SK-N-SH (cell line): Measurements from ENCODE around the gene ABHD2. TPM values are rescaled to one million over a fixed set of nuclear protein-coding genes. Genes with fewer than 3 reads are reported as not detected.

Source experiments
- EP300 ChIP-seq, 2 experiments: IDR thresholded peaks; 2 replicates each; pipeline versions ENCODE4 v1.4.0 to v1.6.1; 2012; ENCODE audit warnings: borderline replicate concordance in 1 of 2, low read depth in 1 of 2, low read length in 1 of 2
- EZH2phosphoT487 ChIP-seq: fragments of 200-600 bp; sonication (generic); IDR thresholded peaks from 2 replicates; pipeline ENCODE4 v1.6.1; 2017; ENCODE audit warnings: low read depth, mixed run types, mild to moderate bottlenecking, antibody characterized with exemption, moderate library complexity, borderline replicate concordance
- FOXJ3 ChIP-seq: sonication (generic); formaldehyde crosslinking; IDR thresholded peaks from 2 replicates; pipeline ENCODE4 v1.5.1; 2020; ENCODE audit warnings: mild to moderate bottlenecking, missing genetic modification reagents
- FOXM1 ChIP-seq: IDR thresholded peaks from 2 replicates; pipeline ENCODE4 v1.4.0; 2012; ENCODE audit warnings: low read depth, mild to moderate bottlenecking
- GABPA ChIP-seq: IDR thresholded peaks from 2 replicates; pipeline ENCODE4 v1.4.0; 2012; ENCODE audit warnings: low read depth, mild to moderate bottlenecking
- JUND ChIP-seq: IDR thresholded peaks from 2 replicates; pipeline ENCODE4 v1.4.0; 2012
- MXI1 ChIP-seq: IDR thresholded peaks from 2 replicates; pipeline ENCODE4 v1.6.1; 2012; ENCODE audit warnings: mild to moderate bottlenecking, low read depth, low read length, improper control_type of control experiment
- NFIC ChIP-seq: IDR thresholded peaks from 2 replicates; pipeline ENCODE4 v1.4.0; 2012; ENCODE audit warnings: borderline replicate concordance
- POLR2AphosphoS5 ChIP-seq: IDR thresholded peaks from 2 replicates; pipeline ENCODE4 v1.6.1; 2012; ENCODE audit warnings: low read depth, low read length
- RAD21 ChIP-seq: IDR thresholded peaks from 2 replicates; pipeline ENCODE4 v1.6.1; 2012; ENCODE audit warnings: mild to moderate bottlenecking, low read length
- RCOR1 ChIP-seq: fragments of 150-350 bp; IDR thresholded peaks from 2 replicates; pipeline ENCODE4 v1.6.1; 2017; ENCODE audit warnings: antibody characterized with exemption, low read length
- RFX5 ChIP-seq: IDR thresholded peaks from 2 replicates; pipeline ENCODE4 v1.6.1; 2012; ENCODE audit warnings: mild to moderate bottlenecking, improper control_type of control experiment, low read length
- SMC3 ChIP-seq: IDR thresholded peaks from 2 replicates; pipeline ENCODE4 v1.6.1; 2012; ENCODE audit warnings: low read depth, low read length, improper control_type of control experiment
- polyA plus RNA-seq, 3 experiments: library from polyadenylated mRNA; depleted of rRNA; stranded (reverse); fragments of >200 nt; gene quantifications; 2 replicates each; pipeline ENCODE4 v1.2.3, GENCODE V29; 2012
- TF ChIP-seq, protein P1 (sequence below): IDR thresholded peaks from 2 replicates; pipeline ENCODE4 v1.4.0; 2012; ENCODE audit warnings: low read depth, borderline replicate concordance
- TF ChIP-seq, protein P2 (sequence below): IDR thresholded peaks from 2 replicates; pipeline ENCODE4 v1.6.1; 2012; ENCODE audit warnings: mild to moderate bottlenecking, low read depth, low read length, moderate library complexity

Gene ABHD2
- polyA plus RNA-seq, 1 of the 3 experiments (the other 2 are of a cell fraction): 19.2 TPM

- TF ChIP-seq, protein P1, sequence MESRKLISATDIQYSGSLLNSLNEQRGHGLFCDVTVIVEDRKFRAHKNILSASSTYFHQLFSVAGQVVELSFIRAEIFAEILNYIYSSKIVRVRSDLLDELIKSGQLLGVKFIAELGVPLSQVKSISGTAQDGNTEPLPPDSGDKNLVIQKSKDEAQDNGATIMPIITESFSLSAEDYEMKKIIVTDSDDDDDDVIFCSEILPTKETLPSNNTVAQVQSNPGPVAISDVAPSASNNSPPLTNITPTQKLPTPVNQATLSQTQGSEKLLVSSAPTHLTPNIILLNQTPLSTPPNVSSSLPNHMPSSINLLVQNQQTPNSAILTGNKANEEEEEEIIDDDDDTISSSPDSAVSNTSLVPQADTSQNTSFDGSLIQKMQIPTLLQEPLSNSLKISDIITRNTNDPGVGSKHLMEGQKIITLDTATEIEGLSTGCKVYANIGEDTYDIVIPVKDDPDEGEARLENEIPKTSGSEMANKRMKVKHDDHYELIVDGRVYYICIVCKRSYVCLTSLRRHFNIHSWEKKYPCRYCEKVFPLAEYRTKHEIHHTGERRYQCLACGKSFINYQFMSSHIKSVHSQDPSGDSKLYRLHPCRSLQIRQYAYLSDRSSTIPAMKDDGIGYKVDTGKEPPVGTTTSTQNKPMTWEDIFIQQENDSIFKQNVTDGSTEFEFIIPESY: no peak
- TF ChIP-seq NFIC: no peak
- no peak for TF ChIP-seq FOXJ3 (CRISPR knock-in tag)
- no peak for TF ChIP-seq POLR2AphosphoS5
- no peak for TF ChIP-seq FOXM1
- TF ChIP-seq RFX5: no peak
- no peak for TF ChIP-seq JUND
- no peak for TF ChIP-seq GABPA
- TF ChIP-seq, protein P2, sequence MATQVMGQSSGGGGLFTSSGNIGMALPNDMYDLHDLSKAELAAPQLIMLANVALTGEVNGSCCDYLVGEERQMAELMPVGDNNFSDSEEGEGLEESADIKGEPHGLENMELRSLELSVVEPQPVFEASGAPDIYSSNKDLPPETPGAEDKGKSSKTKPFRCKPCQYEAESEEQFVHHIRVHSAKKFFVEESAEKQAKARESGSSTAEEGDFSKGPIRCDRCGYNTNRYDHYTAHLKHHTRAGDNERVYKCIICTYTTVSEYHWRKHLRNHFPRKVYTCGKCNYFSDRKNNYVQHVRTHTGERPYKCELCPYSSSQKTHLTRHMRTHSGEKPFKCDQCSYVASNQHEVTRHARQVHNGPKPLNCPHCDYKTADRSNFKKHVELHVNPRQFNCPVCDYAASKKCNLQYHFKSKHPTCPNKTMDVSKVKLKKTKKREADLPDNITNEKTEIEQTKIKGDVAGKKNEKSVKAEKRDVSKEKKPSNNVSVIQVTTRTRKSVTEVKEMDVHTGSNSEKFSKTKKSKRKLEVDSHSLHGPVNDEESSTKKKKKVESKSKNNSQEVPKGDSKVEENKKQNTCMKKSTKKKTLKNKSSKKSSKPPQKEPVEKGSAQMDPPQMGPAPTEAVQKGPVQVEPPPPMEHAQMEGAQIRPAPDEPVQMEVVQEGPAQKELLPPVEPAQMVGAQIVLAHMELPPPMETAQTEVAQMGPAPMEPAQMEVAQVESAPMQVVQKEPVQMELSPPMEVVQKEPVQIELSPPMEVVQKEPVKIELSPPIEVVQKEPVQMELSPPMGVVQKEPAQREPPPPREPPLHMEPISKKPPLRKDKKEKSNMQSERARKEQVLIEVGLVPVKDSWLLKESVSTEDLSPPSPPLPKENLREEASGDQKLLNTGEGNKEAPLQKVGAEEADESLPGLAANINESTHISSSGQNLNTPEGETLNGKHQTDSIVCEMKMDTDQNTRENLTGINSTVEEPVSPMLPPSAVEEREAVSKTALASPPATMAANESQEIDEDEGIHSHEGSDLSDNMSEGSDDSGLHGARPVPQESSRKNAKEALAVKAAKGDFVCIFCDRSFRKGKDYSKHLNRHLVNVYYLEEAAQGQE: 0 out of 2 replicates have a peak, but pooled peaks have one; percentile 8
- no peak for TF ChIP-seq EZH2phosphoT487
- no peak for TF ChIP-seq RCOR1
- peak; percentile 85 for TF ChIP-seq RAD21
- TF ChIP-seq MXI1: peak; percentile 30; the same call in 1 of the 2 replicates
- peak; percentile 86 for TF ChIP-seq SMC3
- TF ChIP-seq EP300 (IDR thresholded peaks at IDR 0.05; ENCODE audit: borderline replicate concordance in 1 of 2, low read depth in 1 of 2, low read length in 1 of 2): no peak
Observed at GRCh38 chr15:89177633-89178306, 89.5 kb downstream of the ABHD2 start (continued).
